Hepatocyte (in vitro differentiated cells): ENCODE data around the gene SLC22A14. TPM values are rescaled to one million over a fixed set of nuclear protein-coding genes. Genes with fewer than 3 reads are reported as not detected.

Source experiments
- DNase-seq: peaks from one replicate; pipeline ENCODE4 v3.0.0-alpha.2; 2016; ENCODE audit warnings: low spot score
- H2AFZ ChIP-seq: fragments of 200-600 bp; sonication (generic); 2 replicates; pipeline ENCODE4 v1.6.0; 2016; ENCODE audit warnings: antibody characterized with exemption, mild to moderate bottlenecking
- H3K27ac ChIP-seq: fragments of 200-600 bp; sonication (generic); 2 replicates; pipeline ENCODE4 v1.5.1; 2016; ENCODE audit warnings: mild to moderate bottlenecking
- H3K27me3 ChIP-seq: fragments of 200-600 bp; sonication (generic); 2 replicates; pipeline ENCODE4 v1.6.1; 2016
- H3K36me3 ChIP-seq: fragments of 200-600 bp; sonication (generic); replicated peaks from 2 replicates; pipeline ENCODE4 v1.5.1; 2016; ENCODE audit warnings: low read depth; ENCODE audit not compliant: insufficient read depth
- H3K4me1 ChIP-seq: fragments of 200-600 bp; sonication (generic); 2 replicates; pipeline ENCODE4 v1.5.1; 2016; ENCODE audit warnings: mild to moderate bottlenecking, moderate library complexity; ENCODE audit not compliant: insufficient read depth
- H3K4me2 ChIP-seq: fragments of 200-600 bp; sonication (generic); 2 replicates; pipeline ENCODE4 v1.6.0; 2016
- H3K4me3 ChIP-seq: fragments of 200-600 bp; sonication (generic); 2 replicates; pipeline ENCODE4 v1.5.1; 2016; ENCODE audit warnings: mild to moderate bottlenecking
- H3K79me2 ChIP-seq: fragments of 200-600 bp; sonication (generic); 2 replicates; pipeline ENCODE4 v1.6.0; 2017; ENCODE audit warnings: mild to moderate bottlenecking
- H3K9me2 ChIP-seq: fragments of 200-600 bp; sonication (generic); replicated peaks from 2 replicates; pipeline ENCODE4 v1.6.0; 2017; ENCODE audit warnings: mild to moderate bottlenecking; ENCODE audit not compliant: insufficient read depth
- H3K9me3 ChIP-seq: fragments of 200-600 bp; sonication (generic); 2 replicates; pipeline ENCODE4 v1.5.1; 2016; ENCODE audit warnings: low read depth, mild to moderate bottlenecking
- H4K20me1 ChIP-seq: fragments of 200-600 bp; sonication (generic); 2 replicates; pipeline ENCODE4 v1.6.0; 2016; ENCODE audit warnings: mild to moderate bottlenecking; ENCODE audit not compliant: insufficient read depth, poor library complexity, severe bottlenecking
- CTCF ChIP-seq: fragments of 200-600 bp; sonication (generic); IDR thresholded peaks from 2 replicates; pipeline ENCODE4 v1.5.1; 2016; ENCODE audit warnings: antibody characterized with exemption, mild to moderate bottlenecking; ENCODE audit not compliant: poor library complexity
- EZH2 ChIP-seq: fragments of 200-600 bp; sonication (generic); IDR thresholded peaks from 2 replicates; pipeline ENCODE4 v1.6.1; 2016; ENCODE audit warnings: antibody characterized with exemption, mild to moderate bottlenecking, borderline replicate concordance
- EZH2phosphoT487 ChIP-seq: fragments of 200-600 bp; sonication (generic); IDR thresholded peaks from one replicate; pipeline ENCODE4 v1.6.1; 2018; ENCODE audit warnings: antibody characterized with exemption, mild to moderate bottlenecking, low read depth, moderate library complexity; ENCODE audit not compliant: unreplicated experiment, severe bottlenecking
- WGBS: methylation state at CpG from one replicate; pipeline ENCODE4 v1.1.6; 2016; ENCODE audit warnings: low lambda C conversion rate; ENCODE audit errors: missing lambda C conversion rate; 5-methylcytosine and 5-hydroxymethylcytosine counted together
- polyA plus RNA-seq: library from polyadenylated mRNA; unstranded; fragments of >200 nt; fragmentation: Nextera tagmentation; extraction: Ambion mirVana; gene quantifications from 2 replicates; pipeline ENCODE4 v1.2.1, GENCODE V29; 2016
- total RNA-seq: library from RNA; depleted of rRNA; stranded (reverse); fragments of >200 nt; gene quantifications from 2 replicates; pipeline ENCODE4 v1.2.3, GENCODE V29; 2014

Gene SLC22A14
- total and polyA plus RNA-seq, 2 experiments from 2014 or later = 0.57 to 0.64 TPM

DNA sequence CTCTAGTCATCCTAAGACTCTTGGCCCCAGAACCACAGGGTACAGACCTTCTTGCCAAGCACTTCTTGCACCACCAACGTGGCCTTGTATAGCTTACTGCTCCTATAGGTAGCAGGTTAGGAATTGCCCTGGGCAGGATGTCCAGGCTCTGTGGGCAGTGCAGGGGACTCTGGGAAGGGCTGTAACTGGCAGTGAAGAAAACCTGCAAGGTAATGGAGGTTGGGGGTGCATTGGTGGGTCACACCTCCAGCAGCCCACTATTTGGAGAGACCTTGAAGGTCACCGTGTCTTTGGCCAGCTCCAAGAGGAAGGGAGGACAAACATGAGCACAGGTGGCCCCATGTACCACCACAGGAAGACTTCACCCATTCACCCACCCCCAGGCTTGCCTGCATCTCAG lies 43.2 kb downstream of the SLC22A14 start:
- H2AFZ ChIP-seq = no peak overlapping the region
- no peaks in the 10 kb centered on the region for H3K79me2 ChIP-seq
- DNase-seq = no peak
- H3K36me3 ChIP-seq = no peaks in the 10 kb centered on the region
- H3K27ac ChIP-seq = no peak overlapping the region
- no peaks in the 10 kb centered on the region for H3K4me1 ChIP-seq
- 73% methylated on average over 2 of the region's 2 CpGs for WGBS
- no peak overlapping the region for H3K4me2 ChIP-seq
- H3K27me3 ChIP-seq = no peaks in the 10 kb centered on the region
- no peaks in the 10 kb centered on the region for H3K9me2 ChIP-seq
- TF ChIP-seq EZH2phosphoT487 = no peak
- TF ChIP-seq CTCF = no peak
- TF ChIP-seq EZH2 = no peak
- no peaks in the 10 kb centered on the region for H3K9me3 ChIP-seq
- H4K20me1 ChIP-seq = no peaks in the 10 kb centered on the region
- no peak overlapping the region for H3K4me3 ChIP-seq

- Histone ChIP-seq H3K36me3 (no peaks in the 10 kb centered on the region), H3K27ac (no peak overlapping the region), H2AFZ (no peak overlapping the region), H3K4me1 (no peaks in the 10 kb centered on the region), H3K9me2 (no peaks in the 10 kb centered on the region), H3K4me2 (no peak overlapping the region), H3K4me3 (no peak overlapping the region), H3K9me3 (no peaks in the 10 kb centered on the region), H3K27me3 (no peaks in the 10 kb centered on the region), H4K20me1 (no peaks in the 10 kb centered on the region), H3K79me2 (no peaks in the 10 kb centered on the region)
- no peak for DNase-seq
- TF ChIP-seq EZH2 = no peak
- TF ChIP-seq EZH2phosphoT487 = no peak
- TF ChIP-seq CTCF = no peak
These were observed 45.4 kb downstream of the SLC22A14 start for GRCh38 chr3:38327335-38328009.

DNA sequence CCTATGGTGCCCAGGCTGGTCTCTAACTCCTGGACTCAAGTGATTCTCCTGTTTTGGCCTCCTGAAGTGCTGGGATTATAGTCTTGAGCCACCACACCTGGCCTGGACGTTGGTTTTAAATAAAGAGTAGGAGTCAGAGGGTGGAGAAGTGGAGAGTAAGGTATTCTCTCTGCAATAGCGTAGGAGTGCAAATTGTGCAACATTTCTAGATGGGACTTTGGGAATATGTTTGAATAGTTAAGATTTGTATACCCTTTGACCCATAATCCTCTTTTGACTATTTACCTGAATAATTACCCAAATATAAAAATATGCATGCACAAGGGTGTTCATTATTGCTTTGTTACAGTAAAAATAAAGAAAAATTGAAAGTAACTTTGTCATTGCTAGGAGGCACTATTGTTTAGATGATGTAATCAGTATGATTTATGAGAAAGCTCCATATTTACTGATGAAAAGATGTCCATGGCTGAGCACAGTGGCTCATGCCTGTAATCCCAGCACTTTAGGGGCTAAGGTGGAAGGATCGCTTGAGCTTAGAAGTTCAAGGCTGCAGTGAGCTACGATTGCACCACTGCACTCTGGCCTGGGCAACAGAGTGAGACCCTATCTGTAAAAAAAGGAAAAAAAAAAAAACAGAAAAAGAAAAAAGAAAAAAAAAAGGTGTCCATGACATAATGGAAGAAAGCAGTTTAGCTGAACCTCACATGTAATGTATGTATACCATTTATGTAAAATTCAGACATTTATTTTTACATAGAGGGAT lies 49.3 kb downstream of the SLC22A14 start:
- no peak for DNase-seq
- H3K4me3 ChIP-seq = no peak overlapping the region
- no peak overlapping the region for H3K27ac ChIP-seq
- 77% methylated on average over 4 of the region's 4 CpGs for WGBS
- no peaks in the 10 kb centered on the region for H3K27me3 ChIP-seq
- TF ChIP-seq EZH2phosphoT487 = no peak
- no peak for TF ChIP-seq EZH2
- no peak for TF ChIP-seq CTCF
- no peak overlapping the region for H2AFZ ChIP-seq
- H3K79me2 ChIP-seq = no peaks in the 10 kb centered on the region
- H3K36me3 ChIP-seq = no peaks in the 10 kb centered on the region
- H3K4me1 ChIP-seq = no peaks in the 10 kb centered on the region
- H3K4me2 ChIP-seq = no peak overlapping the region
- no peaks in the 10 kb centered on the region for H4K20me1 ChIP-seq
- H3K9me3 ChIP-seq = no peaks in the 10 kb centered on the region
- H3K9me2 ChIP-seq = no peaks in the 10 kb centered on the region
